ENCODE results near the gene INPP5A.

GRCh38 chr10:132641966-132642731, 104.6 kb downstream of the INPP5A start:
- TF ChIP-seq CTCF (IDR thresholded peaks at IDR 0.05) (no peak), POLR2A (IDR thresholded peaks at IDR 0.05) (no peak), EP300 (IDR thresholded peaks at IDR 0.05; ENCODE audit: low read depth) (no peak)

Measured in transverse colon (tissue), 3 donors.